ENCODE measurements around the gene TCF3. TPM values are rescaled to one million over a fixed set of nuclear protein-coding genes. Genes with fewer than 3 reads are reported as not detected.

Gene TCF3
- polyA plus RNA-seq, 1 donor from 2014 or later = 31.7 TPM

DNA sequence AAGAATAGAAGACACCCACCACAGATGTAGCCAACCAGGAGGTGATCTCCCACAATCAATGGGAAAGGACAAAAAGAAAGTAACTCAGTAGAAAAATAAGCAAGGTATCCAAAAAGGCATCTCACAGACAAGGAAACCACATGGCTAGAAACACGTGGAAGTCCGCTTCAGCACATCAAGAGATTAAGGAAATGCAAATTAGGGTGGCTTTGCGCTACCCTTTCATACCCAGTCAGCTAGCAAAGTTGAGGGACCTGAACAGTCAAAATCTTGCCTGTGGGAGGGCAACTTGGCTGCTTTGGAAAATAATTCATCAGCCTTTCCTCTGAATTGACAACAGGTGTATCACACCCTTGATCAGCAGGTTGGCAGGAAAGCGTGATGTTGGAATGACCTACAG lies 35.5 kb downstream of the TCF3 start:
- no peak overlapping the region for H3K27ac ChIP-seq (ENCODE audit: low read length)
- peaks cover 11% of the 10 kb centered on the region for H3K36me3 ChIP-seq (ENCODE audit: insufficient read depth, low read length)
- no peaks in the 10 kb centered on the region for H3K79me2 ChIP-seq (replicated peaks; ENCODE audit: insufficient read depth, low read length)
- TF ChIP-seq, protein P1, sequence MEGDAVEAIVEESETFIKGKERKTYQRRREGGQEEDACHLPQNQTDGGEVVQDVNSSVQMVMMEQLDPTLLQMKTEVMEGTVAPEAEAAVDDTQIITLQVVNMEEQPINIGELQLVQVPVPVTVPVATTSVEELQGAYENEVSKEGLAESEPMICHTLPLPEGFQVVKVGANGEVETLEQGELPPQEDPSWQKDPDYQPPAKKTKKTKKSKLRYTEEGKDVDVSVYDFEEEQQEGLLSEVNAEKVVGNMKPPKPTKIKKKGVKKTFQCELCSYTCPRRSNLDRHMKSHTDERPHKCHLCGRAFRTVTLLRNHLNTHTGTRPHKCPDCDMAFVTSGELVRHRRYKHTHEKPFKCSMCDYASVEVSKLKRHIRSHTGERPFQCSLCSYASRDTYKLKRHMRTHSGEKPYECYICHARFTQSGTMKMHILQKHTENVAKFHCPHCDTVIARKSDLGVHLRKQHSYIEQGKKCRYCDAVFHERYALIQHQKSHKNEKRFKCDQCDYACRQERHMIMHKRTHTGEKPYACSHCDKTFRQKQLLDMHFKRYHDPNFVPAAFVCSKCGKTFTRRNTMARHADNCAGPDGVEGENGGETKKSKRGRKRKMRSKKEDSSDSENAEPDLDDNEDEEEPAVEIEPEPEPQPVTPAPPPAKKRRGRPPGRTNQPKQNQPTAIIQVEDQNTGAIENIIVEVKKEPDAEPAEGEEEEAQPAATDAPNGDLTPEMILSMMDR (IDR thresholded peaks at IDR 0.05; ENCODE audit: poor library complexity, severe bottlenecking) = no peak
- TF ChIP-seq MXI1 (conservative IDR thresholded peaks at IDR 0.05; ENCODE audit: poor library complexity, severe bottlenecking) (no peak), EP300 (conservative IDR thresholded peaks at IDR 0.05; ENCODE audit: poor library complexity, severe bottlenecking) (no peak)
- H3F3A ChIP-seq (ENCODE audit: insufficient read depth, low read length, poor library complexity, severe bottlenecking) = no peaks in the 10 kb centered on the region
- H2AFZ ChIP-seq (ENCODE audit: low read depth, low read length) = no peak overlapping the region
- no peaks in the 10 kb centered on the region for H3K9me3 ChIP-seq (ENCODE audit: low read length)
- H3K4me3 ChIP-seq (ENCODE audit: low read length) = no peak overlapping the region
- H3K9ac ChIP-seq (ENCODE audit: low read length) = no peak overlapping the region
- H3K4me2 ChIP-seq (ENCODE audit: low read length) = no peak overlapping the region
- H3K27me3 ChIP-seq (ENCODE audit: insufficient read depth, low read depth, low read length) = no peaks in the 10 kb centered on the region
- H4K20me1 ChIP-seq (ENCODE audit: insufficient read depth) = no peaks in the 10 kb centered on the region
- H3K9me2 ChIP-seq (ENCODE audit: insufficient read depth, low read length) = no peaks in the 10 kb centered on the region

DNA sequence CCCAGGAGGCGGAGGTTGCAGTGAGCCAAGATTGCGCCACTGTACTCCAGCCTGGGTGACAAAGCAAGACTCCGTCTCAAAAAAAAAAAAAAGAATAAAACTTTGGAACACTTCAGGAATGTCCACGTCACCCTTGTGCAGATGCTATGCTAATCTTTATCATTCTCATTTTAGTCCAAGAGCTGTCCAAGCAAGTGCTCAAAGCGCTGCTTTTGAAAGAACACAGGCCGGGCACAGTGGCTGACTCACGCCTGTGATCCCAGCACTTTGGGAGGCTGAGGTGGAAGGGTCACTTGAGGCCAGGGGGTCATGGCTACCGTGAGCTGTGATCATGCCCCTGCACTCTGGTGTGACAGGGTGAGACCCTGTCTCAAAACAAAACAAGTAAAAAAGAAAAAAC lies 36.0 kb downstream of the TCF3 start:
- peaks cover 11% of the 10 kb centered on the region for H3K36me3 ChIP-seq (ENCODE audit: insufficient read depth, low read length)

More for the DNA sequence above, 36.0 kb downstream of the TCF3 start:
- no peaks in the 10 kb centered on the region for H4K20me1 ChIP-seq (ENCODE audit: insufficient read depth)
- H3K4me3 ChIP-seq (ENCODE audit: low read length) = no peak overlapping the region
- H3K9me3 ChIP-seq (ENCODE audit: low read length) = no peaks in the 10 kb centered on the region
- TF ChIP-seq, protein P1 (IDR thresholded peaks at IDR 0.05; ENCODE audit: poor library complexity, severe bottlenecking) = no peak
- TF ChIP-seq, protein P2, sequence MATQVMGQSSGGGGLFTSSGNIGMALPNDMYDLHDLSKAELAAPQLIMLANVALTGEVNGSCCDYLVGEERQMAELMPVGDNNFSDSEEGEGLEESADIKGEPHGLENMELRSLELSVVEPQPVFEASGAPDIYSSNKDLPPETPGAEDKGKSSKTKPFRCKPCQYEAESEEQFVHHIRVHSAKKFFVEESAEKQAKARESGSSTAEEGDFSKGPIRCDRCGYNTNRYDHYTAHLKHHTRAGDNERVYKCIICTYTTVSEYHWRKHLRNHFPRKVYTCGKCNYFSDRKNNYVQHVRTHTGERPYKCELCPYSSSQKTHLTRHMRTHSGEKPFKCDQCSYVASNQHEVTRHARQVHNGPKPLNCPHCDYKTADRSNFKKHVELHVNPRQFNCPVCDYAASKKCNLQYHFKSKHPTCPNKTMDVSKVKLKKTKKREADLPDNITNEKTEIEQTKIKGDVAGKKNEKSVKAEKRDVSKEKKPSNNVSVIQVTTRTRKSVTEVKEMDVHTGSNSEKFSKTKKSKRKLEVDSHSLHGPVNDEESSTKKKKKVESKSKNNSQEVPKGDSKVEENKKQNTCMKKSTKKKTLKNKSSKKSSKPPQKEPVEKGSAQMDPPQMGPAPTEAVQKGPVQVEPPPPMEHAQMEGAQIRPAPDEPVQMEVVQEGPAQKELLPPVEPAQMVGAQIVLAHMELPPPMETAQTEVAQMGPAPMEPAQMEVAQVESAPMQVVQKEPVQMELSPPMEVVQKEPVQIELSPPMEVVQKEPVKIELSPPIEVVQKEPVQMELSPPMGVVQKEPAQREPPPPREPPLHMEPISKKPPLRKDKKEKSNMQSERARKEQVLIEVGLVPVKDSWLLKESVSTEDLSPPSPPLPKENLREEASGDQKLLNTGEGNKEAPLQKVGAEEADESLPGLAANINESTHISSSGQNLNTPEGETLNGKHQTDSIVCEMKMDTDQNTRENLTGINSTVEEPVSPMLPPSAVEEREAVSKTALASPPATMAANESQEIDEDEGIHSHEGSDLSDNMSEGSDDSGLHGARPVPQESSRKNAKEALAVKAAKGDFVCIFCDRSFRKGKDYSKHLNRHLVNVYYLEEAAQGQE (IDR thresholded peaks at IDR 0.05; ENCODE audit: borderline replicate concordance) = no peak
- no peak for TF ChIP-seq TAF1 (IDR thresholded peaks at IDR 0.05; ENCODE audit: low read depth)
- TF ChIP-seq EZH2 (IDR thresholded peaks at IDR 0.05; ENCODE audit: borderline replicate concordance, insufficient read depth, low read length, poor library complexity, severe bottlenecking) = no peak
- no peak for TF ChIP-seq MXI1 (conservative IDR thresholded peaks at IDR 0.05; ENCODE audit: poor library complexity, severe bottlenecking)
- no peak for TF ChIP-seq SMC3 (conservative IDR thresholded peaks at IDR 0.05; ENCODE audit: poor library complexity)
- no peak for TF ChIP-seq EP300 (conservative IDR thresholded peaks at IDR 0.05; ENCODE audit: poor library complexity, severe bottlenecking)
- TF ChIP-seq POLR2AphosphoS5 (IDR thresholded peaks at IDR 0.05) = no peak
- TF ChIP-seq RAD21 (conservative IDR thresholded peaks at IDR 0.05) = no peak
- no peaks in the 10 kb centered on the region for H3K79me2 ChIP-seq (replicated peaks; ENCODE audit: insufficient read depth, low read length)
- H3K9ac ChIP-seq (ENCODE audit: low read length) = no peak overlapping the region
- H3K4me2 ChIP-seq (ENCODE audit: low read length) = no peak overlapping the region
- no peaks in the 10 kb centered on the region for H3F3A ChIP-seq (ENCODE audit: insufficient read depth, low read length, poor library complexity, severe bottlenecking)
- H3K27me3 ChIP-seq (ENCODE audit: insufficient read depth, low read depth, low read length) = no peaks in the 10 kb centered on the region
- H2AFZ ChIP-seq (ENCODE audit: low read depth, low read length) = no peak overlapping the region
- H3K9me2 ChIP-seq (ENCODE audit: insufficient read depth, low read length) = no peaks in the 10 kb centered on the region
- H3K27ac ChIP-seq (ENCODE audit: low read length) = no peak overlapping the region
